Neural progenitor cell (in vitro differentiated cells): ENCODE data around the gene TMEM147.

Experiments
- CTCF ChIP-seq: fragments of 200-600 bp; sonication (generic); IDR thresholded peaks from 2 replicates; pipeline ENCODE4 v1.5.1; 2017; ENCODE audit warnings: antibody characterized with exemption, mild to moderate bottlenecking
- EZH2 ChIP-seq: fragments of 200-600 bp; sonication (generic); IDR thresholded peaks from 2 replicates; pipeline ENCODE4 v1.6.1; 2017; ENCODE audit warnings: antibody characterized with exemption, mild to moderate bottlenecking, moderate library complexity
- EZH2phosphoT487 ChIP-seq: fragments of 200-600 bp; sonication (generic); IDR thresholded peaks from 2 replicates; pipeline ENCODE4 v1.6.1; 2017; ENCODE audit warnings: antibody characterized with exemption

GRCh38 chr19:35514282-35514809, 31.1 kb upstream of the TMEM147 start:
- TF ChIP-seq CTCF (no peak), EZH2 (no peak), EZH2phosphoT487 (no peak)
